ENCODE data around the gene CHERP.
"Not testable (repeated sequence)": the region's sequence is repeated elsewhere in the genome, so short reads cannot be mapped to it uniquely, and the experiment has no call there.

The CHERP gene

GRCh38 chr19:16575861-16576689 lies 33.8 kb upstream of the CHERP start:
- DNase-seq, result no peak

GRCh38 chr19:16575282-16575681 lies 33.0 kb upstream of the CHERP start:
- no peak for DNase-seq

- DNase-seq, result no peak
These were observed 31.7 kb upstream of the CHERP start for GRCh38 chr19:16573925-16574324.

GRCh38 chr19:16573296-16573695 lies 31.1 kb upstream of the CHERP start:
- no peak for DNase-seq

GRCh38 chr19:16572332-16573211 lies 30.3 kb upstream of the CHERP start, which contains the start of gene SLC35E1:
Gene SLC35E1 (minus strand): TSS chr19:16572415. CDS start chr19:16572364, 51 bp downstream.
- DNase-seq, result peak; percentile 95

- DNase-seq, result peak; percentile 59
These were observed 29.6 kb upstream of the CHERP start for GRCh38 chr19:16571822-16572331.

GRCh38 chr19:16571283-16571682 lies 29.0 kb upstream of the CHERP start:
- no peak for DNase-seq

- no peak for DNase-seq
These were observed 27.5 kb upstream of the CHERP start for GRCh38 chr19:16569609-16570320.

GRCh38 chr19:16566702-16567101 lies 24.5 kb upstream of the CHERP start:
- no peak for DNase-seq

- peak; percentile 75 for DNase-seq
These were observed 23.9 kb upstream of the CHERP start for GRCh38 chr19:16566161-16566560.

- DNase-seq, result no peak
These were observed 22.6 kb upstream of the CHERP start for GRCh38 chr19:16564842-16565241.

GRCh38 chr19:16562608-16563025 lies 20.4 kb upstream of the CHERP start:
- DNase-seq, result no peak

GRCh38 chr19:16561382-16561781 lies 19.1 kb upstream of the CHERP start:
- DNase-seq, result no peak

GRCh38 chr19:16559780-16560276 lies 17.6 kb upstream of the CHERP start:
- no peak for DNase-seq

GRCh38 chr19:16554776-16555175 lies 12.5 kb upstream of the CHERP start:
- no peak for DNase-seq

- DNase-seq, result not testable (repeated sequence)
These were observed 9.7 kb upstream of the CHERP start for GRCh38 chr19:16551902-16552301.

GRCh38 chr19:16548956-16549355 lies 6.7 kb upstream of the CHERP start:
- DNase-seq, result no peak

GRCh38 chr19:16544473-16545231 lies 2.4 kb upstream of the CHERP start:
- no peak for DNase-seq

- DNase-seq, result not testable (repeated sequence)
These were observed 1.5 kb upstream of the CHERP start for GRCh38 chr19:16543734-16544133.

- peak; percentile 36 for DNase-seq
These were observed 754 bp upstream of the CHERP start for GRCh38 chr19:16542910-16543472.

- peak; percentile 23 for DNase-seq
These were observed 652 bp downstream of the CHERP start for GRCh38 chr19:16541526-16542044.

Data from stimulated activated CD4-positive, alpha-beta T cell treated with anti-CD3 and anti-CD28 coated beads, Interleukin-15, amount 100 ng/mL, for 24 hours (primary cell).